GM12892 (cell line): ENCODE measurements around the gene ZNF195.

Experiments used
- POLR2A ChIP-seq: IDR thresholded peaks from 2 replicates; pipeline ENCODE4 v1.6.1; 2011; ENCODE audit warnings: low read depth, low read length, control low read depth
- POLR2AphosphoS5 ChIP-seq: IDR thresholded peaks from 2 replicates; pipeline ENCODE4 v1.6.1; 2011; ENCODE audit warnings: low read depth, low read length, control low read depth
- TAF1 ChIP-seq: IDR thresholded peaks from 2 replicates; pipeline ENCODE4 v1.6.1; 2011; ENCODE audit warnings: low read depth, mild to moderate bottlenecking, control low read depth, low read length, borderline replicate concordance

DNA sequence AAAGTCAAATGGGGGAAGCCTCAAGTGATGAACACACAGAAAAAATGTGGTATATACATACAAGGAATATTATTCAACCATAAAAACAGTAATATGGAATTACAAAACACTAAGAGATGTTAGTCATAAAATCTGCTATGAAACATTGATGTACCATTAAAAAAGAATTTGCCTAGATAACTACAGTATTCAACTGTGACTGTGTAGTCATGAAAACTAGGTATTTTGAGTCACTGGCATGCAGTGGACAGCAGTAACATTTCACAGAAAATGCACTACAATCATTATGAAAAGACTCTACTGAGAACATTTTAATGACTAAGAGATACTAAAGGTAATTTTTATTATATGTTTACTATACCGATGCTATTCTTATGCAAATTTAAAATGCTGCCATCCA, 11.7 kb downstream of the ZNF195 start:
- TF ChIP-seq POLR2A (no peak), TAF1 (no peak), POLR2AphosphoS5 (no peak)
